HepG2 (cell line): ENCODE data around the gene CIBAR2. TPM values are rescaled to one million over a fixed set of nuclear protein-coding genes. Genes with fewer than 3 reads are reported as not detected.

Experiments
- ATAC-seq: fragments of 200-7000 bp; cut with Tn5 transposase; 3 replicates; pipeline ENCODE4 v1.9.1; 2020; ENCODE audit warnings: mild to moderate bottlenecking, moderate library complexity
- BruUV-seq: library from RNA; stranded (reverse); fragments of 400-500 nt; replicated peaks from 2 replicates; lab custom pipeline; 2021; lab: Mats Ljungman, UMichigan
- CTCF ChIA-PET: fragments of 300-600 bp; formaldehyde crosslinking; extraction: SDS; loops from one replicate; lab custom pipeline; 2021; ENCODE audit warnings: low total read pairs, inconsistent platforms, low intra/inter-chr PET ratio; lab: Yijun Ruan, JAX
- POLR2A ChIA-PET: fragments of 350-600 bp; sonication (Branson Sonifier 250); formaldehyde crosslinking; loops from one replicate; lab custom pipeline; 2020; ENCODE audit warnings: antibody characterized with exemption, inconsistent platforms; lab: Yijun Ruan, JAX
- DNase-seq: peaks from one replicate; pipeline ENCODE4 v3.0.0-alpha.2; 2015; ENCODE audit warnings: low spot score
- FAIRE-seq: peaks from 3 replicates; lab custom pipeline; 2011; peaks lifted over from hg19 to GRCh38; lab: Jason Lieb, UNC
- H2AFZ ChIP-seq: one replicate; pipeline ENCODE4 v1.6.1; 2011; ENCODE audit warnings: low read length, inconsistent platforms
- H3K27ac ChIP-seq: fragments of 300-600 bp; 3 replicates; pipeline ENCODE4 v1.8.0; 2011; ENCODE audit warnings: mixed run types, mild to moderate bottlenecking, mixed read lengths, low read length, inconsistent platforms; ENCODE audit not compliant: insufficient read depth; ENCODE audit errors: extremely low read length
- H3K27me3 ChIP-seq, 2 experiments: fragments of 200-600 bp in 1 of 2; 2 replicates in 1 of 2; 3 replicates in 1 of 2; pipeline versions ENCODE4 v1.6.0 to v1.8.0; 2011; ENCODE audit warnings: low read length in 2 of 2, mild to moderate bottlenecking in 2 of 2, moderate library complexity in 2 of 2, inconsistent platforms in 1 of 2; ENCODE audit not compliant: insufficient read depth in 2 of 2, control insufficient read depth in 1 of 2
- H3K36me3 ChIP-seq, 2 experiments: fragments of 200-600 bp in 1 of 2; replicated peaks in 1 of 2; 2 replicates in 1 of 2; 3 replicates in 1 of 2; pipeline versions ENCODE4 v1.5.1 to v1.8.0; 2011; ENCODE audit warnings: low read length in 2 of 2, inconsistent platforms in 1 of 2; ENCODE audit not compliant: insufficient read depth in 2 of 2, control insufficient read depth in 1 of 2
- H3K4me1 ChIP-seq: 2 replicates; pipeline ENCODE4 v1.5.1; 2012; ENCODE audit warnings: low read length, inconsistent platforms; ENCODE audit not compliant: insufficient read depth
- H3K4me2 ChIP-seq: 2 replicates; pipeline ENCODE4 v1.6.0; 2011; ENCODE audit warnings: low read depth, low read length, inconsistent platforms
- H3K4me3 ChIP-seq, 3 experiments: fragments of 200-600 bp in 1 of 3; sonication (generic), shearing (Covaris generic) in 1 of 3; replicated peaks in 1 of 3; 2 replicates each; pipeline ENCODE4 v1.5.1; 2011 to 2016; ENCODE audit warnings: low read length in 3 of 3, inconsistent platforms in 2 of 3, low read depth in 2 of 3, mild to moderate bottlenecking in 2 of 3, control low read depth in 1 of 3, mixed read lengths in 1 of 3; ENCODE audit not compliant: insufficient read depth in 1 of 3
- H3K79me2 ChIP-seq: one replicate; pipeline ENCODE4 v1.6.1; 2011; ENCODE audit warnings: low read length, inconsistent platforms; ENCODE audit not compliant: insufficient read depth
- H3K9ac ChIP-seq: 2 replicates; pipeline ENCODE4 v1.6.0; 2011; ENCODE audit warnings: mild to moderate bottlenecking, low read depth, low read length, inconsistent platforms; ENCODE audit not compliant: insufficient read depth
- H3K9me3 ChIP-seq: 2 replicates; pipeline ENCODE4 v1.5.1; 2012; ENCODE audit warnings: mild to moderate bottlenecking, low read length
- H4K20me1 ChIP-seq: 2 replicates; pipeline ENCODE4 v1.6.0; 2011; ENCODE audit warnings: inconsistent platforms, mild to moderate bottlenecking, low read length, moderate library complexity; ENCODE audit not compliant: insufficient read depth
- BRD4 ChIP-seq: sonication (generic); formaldehyde crosslinking; IDR thresholded peaks from 2 replicates; pipeline ENCODE4 v1.4.0; 2020; ENCODE audit warnings: missing genetic modification reagents
- FOXM1 ChIP-seq: sonication (generic); formaldehyde crosslinking; IDR thresholded peaks from 2 replicates; pipeline ENCODE4 v1.5.0; 2020; ENCODE audit warnings: missing genetic modification reagents
- NFKBIZ ChIP-seq: IDR thresholded peaks from 2 replicates; pipeline ENCODE4 v1.6.1; 2018; ENCODE audit warnings: missing genetic modification reagents, missing compliant biosample characterization
- RORA ChIP-seq: sonication (generic); formaldehyde crosslinking; IDR thresholded peaks from 2 replicates; pipeline ENCODE4 v1.5.0; 2020; ENCODE audit warnings: mild to moderate bottlenecking, missing genetic modification reagents, moderate library complexity
- ZFP90 ChIP-seq: sonication (generic); formaldehyde crosslinking; IDR thresholded peaks from 2 replicates; pipeline ENCODE4 v1.8.0; 2022; ENCODE audit warnings: missing genetic modification reagents, mild to moderate bottlenecking, inconsistent platforms, borderline replicate concordance
- ZZZ3 ChIP-seq: sonication (generic); formaldehyde crosslinking; IDR thresholded peaks from 2 replicates; pipeline ENCODE4 v1.4.0; 2020; ENCODE audit warnings: missing genetic modification reagents, mild to moderate bottlenecking, borderline replicate concordance
- WGBS: methylation state at CpG from one replicate; pipeline ENCODE4 v1.1.6; 2017; ENCODE audit warnings: low lambda C conversion rate; 5-methylcytosine and 5-hydroxymethylcytosine counted together
- in situ Hi-C: cut with HindIII; loops from 2 replicates; pipeline ENCODE4 v1.10.0; 2017; ENCODE audit warnings: low pct_unique_long_range_greater_than_20kb; ENCODE audit not compliant: extremely low pct_ligation_motif_present
- intact Hi-C: fragments of 100-400 bp; cut with micrococcal nuclease; formaldehyde crosslinking; loops from one replicate; pipeline ENCODE4 v1.10.0; 2022; ENCODE audit not compliant: unreplicated experiment
- polyA plus RNA-seq, 8 experiments: library from polyadenylated mRNA; depleted of rRNA in 3 of 8; stranded (reverse) in 7 of 8; unstranded in 1 of 8; fragments of >200 nt; fragmentation: Illumina TruSeq in 4 of 8; extraction: Trizol in 4 of 8; gene quantifications; 2 replicates each; pipeline versions ENCODE4 v1.2.1 to v1.2.3, GENCODE V29; 2011 to 2016; ENCODE audit warnings: low read depth in 4 of 8, missing spikeins in 1 of 8, mixed read lengths in 1 of 8; ENCODE audit not compliant: insufficient read depth in 1 of 8
- total RNA-seq, 5 experiments: library from RNA; depleted of rRNA; stranded (reverse); fragments of >200 nt; fragmentation: Illumina TruSeq; extraction: Trizol; gene quantifications; 2 replicates each; pipeline ENCODE4 v1.2.3, GENCODE V29; 2016; ENCODE audit warnings: low read depth in 1 of 5
- TF ChIP-seq, protein P1 (sequence below): IDR thresholded peaks from 2 replicates; pipeline ENCODE4 v1.6.1; 2016

CIBAR2 gene
- total and polyA plus RNA-seq, 2 of the 13 experiments (the other 11 are each of a cell fraction or from before 2014, with no cell fraction given), result not detected

DNA sequence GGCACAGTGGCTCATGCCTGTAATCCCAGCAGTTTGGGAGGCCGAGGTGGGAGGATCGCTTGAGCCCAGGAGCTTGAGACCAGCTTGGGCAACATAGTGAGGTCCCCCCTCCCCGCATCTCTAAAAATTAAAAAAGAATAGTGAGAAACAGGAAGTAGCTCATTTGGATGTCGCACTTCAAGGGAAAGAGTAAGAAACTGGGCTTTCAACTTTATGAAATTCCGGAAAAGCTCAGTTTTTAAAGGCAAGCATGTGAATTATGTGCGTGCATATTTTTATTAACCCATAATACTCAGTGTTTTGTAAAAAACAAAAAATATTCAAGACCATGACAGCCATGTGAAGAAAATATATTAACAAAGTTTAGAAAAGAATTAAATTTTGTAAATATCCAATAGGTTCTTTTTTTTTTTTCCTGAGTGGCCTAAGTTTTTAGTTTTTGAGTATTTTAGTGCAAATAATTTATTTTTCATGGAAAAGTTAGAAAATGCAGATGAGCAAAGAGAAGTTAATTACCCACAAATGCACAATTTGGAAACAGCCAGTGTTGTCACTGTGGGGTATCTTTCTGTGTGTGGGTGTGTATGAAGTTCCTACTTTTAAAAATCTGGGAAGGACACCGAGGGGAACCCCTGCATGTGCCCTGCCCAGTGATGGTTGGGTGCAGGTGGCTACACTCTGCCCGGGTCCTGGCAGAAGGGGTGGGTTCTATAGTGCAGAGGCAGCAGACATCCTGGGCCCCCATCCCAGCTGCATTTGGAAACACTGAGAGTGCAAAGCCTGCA lies 40.0 kb downstream of the CIBAR2 start:
- H3K9ac ChIP-seq, result no peak overlapping the region
- ATAC-seq (no peak), DNase-seq (no peak), FAIRE-seq (no peak)
- ChIA-PET CTCF (no interaction called here), POLR2A (no interaction called here)
- no peaks in the 10 kb centered on the region for H3K36me3 ChIP-seq
- 54% methylated on average over 8 of the region's 8 CpGs for WGBS
- in situ Hi-C loops, result no loop called here
- H3K9me3 ChIP-seq, result no peaks in the 10 kb centered on the region
- no peak overlapping the region for H3K4me3 ChIP-seq
- peaks cover 1 to 3% of the 10 kb centered on the region in 2 experiments; a peak in 2 of 5 replicates for H3K27me3 ChIP-seq
- H3K27ac ChIP-seq, result no peak overlapping the region
- H3K4me1 ChIP-seq, result no peaks in the 10 kb centered on the region
- intact Hi-C loops, result no loop called here
- no peaks in the 10 kb centered on the region for H4K20me1 ChIP-seq
- BruUV-seq, result no TSS peak
- TF ChIP-seq FOXM1 (CRISPR knock-in tag) (no peak), NFKBIZ (CRISPR knock-in tag) (no peak), ZFP90 (no peak)
- TF ChIP-seq, protein P1, sequence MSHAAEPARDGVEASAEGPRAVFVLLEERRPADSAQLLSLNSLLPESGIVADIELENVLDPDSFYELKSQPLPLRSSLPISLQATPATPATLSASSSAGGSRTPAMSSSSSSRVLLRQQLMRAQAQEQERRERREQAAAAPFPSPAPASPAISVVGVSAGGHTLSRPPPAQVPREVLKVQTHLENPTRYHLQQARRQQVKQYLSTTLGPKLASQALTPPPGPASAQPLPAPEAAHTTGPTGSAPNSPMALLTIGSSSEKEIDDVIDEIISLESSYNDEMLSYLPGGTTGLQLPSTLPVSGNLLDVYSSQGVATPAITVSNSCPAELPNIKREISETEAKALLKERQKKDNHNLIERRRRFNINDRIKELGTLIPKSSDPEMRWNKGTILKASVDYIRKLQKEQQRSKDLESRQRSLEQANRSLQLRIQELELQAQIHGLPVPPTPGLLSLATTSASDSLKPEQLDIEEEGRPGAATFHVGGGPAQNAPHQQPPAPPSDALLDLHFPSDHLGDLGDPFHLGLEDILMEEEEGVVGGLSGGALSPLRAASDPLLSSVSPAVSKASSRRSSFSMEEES, result no peak
- H3K79me2 ChIP-seq, result no peaks in the 10 kb centered on the region
- H2AFZ ChIP-seq, result no peak overlapping the region
- H3K4me2 ChIP-seq, result no peak overlapping the region

DNA sequence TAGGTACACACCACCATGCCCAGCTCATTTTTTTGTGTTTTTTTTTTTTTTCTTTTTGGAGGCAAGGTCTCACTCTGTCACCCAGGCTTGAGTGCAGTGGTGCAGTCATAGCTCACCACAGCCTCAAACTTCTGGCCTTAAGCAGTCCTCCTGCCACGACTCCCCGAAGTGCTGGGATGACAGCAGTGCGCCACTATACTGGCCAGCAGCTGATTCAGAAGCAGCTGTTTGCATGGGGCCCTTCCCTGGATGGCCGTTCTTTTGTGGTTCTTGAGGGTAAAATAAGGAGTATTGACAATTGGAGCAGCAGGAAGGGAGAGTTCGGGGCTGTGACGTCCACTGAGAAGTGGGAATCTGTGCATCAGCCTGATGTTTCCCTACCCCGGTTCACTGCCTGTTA lies 43.1 kb downstream of the CIBAR2 start:
- no peak overlapping the region for H3K9ac ChIP-seq
- ChIA-PET CTCF (no interaction called here), POLR2A (no interaction called here)
- WGBS, result 72% methylated on average over 7 of the region's 7 CpGs
- DNase-seq, result no peak
- peaks cover 9 to 25% of the 10 kb centered on the region in 2 experiments; a peak in 4 of 5 replicates for H3K27me3 ChIP-seq
- no peaks in the 10 kb centered on the region for H3K79me2 ChIP-seq
- in situ Hi-C loops (no loop called here), intact Hi-C loops (no loop called here)
- no peak overlapping the region for H2AFZ ChIP-seq
- no peak overlapping the region for H3K4me3 ChIP-seq
- no peak for TF ChIP-seq RORA (CRISPR knock-in tag)
- TF ChIP-seq ZZZ3, result no peak
- TF ChIP-seq BRD4 (CRISPR knock-in tag), result no peak
- H3K9me3 ChIP-seq, result no peaks in the 10 kb centered on the region
- no peak overlapping the region for H3K4me2 ChIP-seq
- H3K27ac ChIP-seq, result no peak overlapping the region
- no peak for ATAC-seq
- no peak for FAIRE-seq
- H3K4me1 ChIP-seq, result no peaks in the 10 kb centered on the region
- BruUV-seq, result no TSS peak
- no peaks in the 10 kb centered on the region for H4K20me1 ChIP-seq
- no peaks in the 10 kb centered on the region for H3K36me3 ChIP-seq
